ENCODE measurements around the gene NTNG1.

GRCh38 chr1:107494061-107494460 is 353.2 kb downstream of the NTNG1 start:
- TF ChIP-seq CTCF (IDR thresholded peaks at IDR 0.05; ENCODE audit: low read length) (no peak), EZH2phosphoT487 (IDR thresholded peaks at IDR 0.05; ENCODE audit: low read length) (no peak), EZH2 (optimal IDR thresholded peaks at IDR 0.05; ENCODE audit: low read depth, low read length) (no peak)

Data from MM.1S (cell line).